Hepatocyte (in vitro differentiated cells): Measurements from ENCODE around the gene ACHE.

Experiments
- EZH2 ChIP-seq: fragments of 200-600 bp; sonication (generic); IDR thresholded peaks from 2 replicates; pipeline ENCODE4 v1.6.1; 2016; ENCODE audit warnings: antibody characterized with exemption, mild to moderate bottlenecking, borderline replicate concordance
- EZH2phosphoT487 ChIP-seq: fragments of 200-600 bp; sonication (generic); IDR thresholded peaks from one replicate; pipeline ENCODE4 v1.6.1; 2018; ENCODE audit warnings: antibody characterized with exemption, mild to moderate bottlenecking, low read depth, moderate library complexity; ENCODE audit not compliant: unreplicated experiment, severe bottlenecking
- TF ChIP-seq, protein P1 (sequence below): fragments of 200-600 bp; sonication (generic); IDR thresholded peaks from 2 replicates; pipeline ENCODE4 v1.5.1; 2016; ENCODE audit warnings: antibody characterized with exemption, mild to moderate bottlenecking; ENCODE audit not compliant: poor library complexity

DNA sequence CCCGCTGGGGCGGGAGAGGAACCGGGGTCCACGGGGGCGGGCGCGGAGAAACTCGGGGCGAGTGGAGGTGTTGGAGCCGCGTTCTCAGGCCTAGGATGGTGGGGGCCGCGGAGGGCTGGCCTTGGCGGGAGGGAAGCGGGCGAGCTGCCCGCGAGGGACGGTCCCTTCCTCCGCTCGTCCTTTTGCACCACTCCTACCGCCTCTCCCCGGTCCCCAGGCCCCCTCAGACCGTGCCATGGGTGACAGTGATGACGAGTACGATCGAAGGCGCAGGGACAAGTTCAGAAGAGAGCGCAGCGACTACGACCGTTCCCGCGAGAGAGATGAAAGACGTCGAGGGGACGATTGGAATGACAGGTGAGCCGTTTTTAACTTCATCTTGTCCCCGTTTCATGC is 20.3 kb downstream of the ACHE start:
- TF ChIP-seq, protein P1, sequence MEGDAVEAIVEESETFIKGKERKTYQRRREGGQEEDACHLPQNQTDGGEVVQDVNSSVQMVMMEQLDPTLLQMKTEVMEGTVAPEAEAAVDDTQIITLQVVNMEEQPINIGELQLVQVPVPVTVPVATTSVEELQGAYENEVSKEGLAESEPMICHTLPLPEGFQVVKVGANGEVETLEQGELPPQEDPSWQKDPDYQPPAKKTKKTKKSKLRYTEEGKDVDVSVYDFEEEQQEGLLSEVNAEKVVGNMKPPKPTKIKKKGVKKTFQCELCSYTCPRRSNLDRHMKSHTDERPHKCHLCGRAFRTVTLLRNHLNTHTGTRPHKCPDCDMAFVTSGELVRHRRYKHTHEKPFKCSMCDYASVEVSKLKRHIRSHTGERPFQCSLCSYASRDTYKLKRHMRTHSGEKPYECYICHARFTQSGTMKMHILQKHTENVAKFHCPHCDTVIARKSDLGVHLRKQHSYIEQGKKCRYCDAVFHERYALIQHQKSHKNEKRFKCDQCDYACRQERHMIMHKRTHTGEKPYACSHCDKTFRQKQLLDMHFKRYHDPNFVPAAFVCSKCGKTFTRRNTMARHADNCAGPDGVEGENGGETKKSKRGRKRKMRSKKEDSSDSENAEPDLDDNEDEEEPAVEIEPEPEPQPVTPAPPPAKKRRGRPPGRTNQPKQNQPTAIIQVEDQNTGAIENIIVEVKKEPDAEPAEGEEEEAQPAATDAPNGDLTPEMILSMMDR: no peak
- no peak for TF ChIP-seq EZH2phosphoT487
- no peak for TF ChIP-seq EZH2
